Calu3 (cell line): Measurements from ENCODE around the gene ZNF536. TPM values are rescaled to one million over a fixed set of nuclear protein-coding genes. Genes with fewer than 3 reads are reported as not detected.

Source experiments
- BruUV-seq: library from RNA; stranded (reverse); fragments of 400-500 nt; replicated peaks from 2 replicates; lab custom pipeline; 2021; lab: Mats Ljungman, UMichigan
- CTCF ChIA-PET: fragments of 300-600 bp; sonication (Branson Sonifier 250); formaldehyde crosslinking; loops from one replicate; lab custom pipeline; 2022; ENCODE audit warnings: antibody characterized with exemption; lab: Charles Lee
- DNase-seq: peaks from one replicate; pipeline ENCODE4 v3.0.0; 2022
- H3K27ac Mint-ChIP-seq: one replicate; pipeline ENCODE4 v1.8.0; 2022; ENCODE audit warnings: mixed read lengths; ENCODE audit not compliant: unreplicated experiment
- H3K27me3 Mint-ChIP-seq: one replicate; pipeline ENCODE4 v1.8.0; 2022; ENCODE audit warnings: mixed read lengths; ENCODE audit not compliant: unreplicated experiment
- H3K36me3 Mint-ChIP-seq: one replicate; pipeline ENCODE4 v1.8.0; 2022; ENCODE audit warnings: mild to moderate bottlenecking, moderate library complexity, mixed read lengths; ENCODE audit not compliant: insufficient read depth, unreplicated experiment
- H3K4me1 Mint-ChIP-seq: one replicate; pipeline ENCODE4 v1.8.0; 2022; ENCODE audit warnings: mild to moderate bottlenecking, low read depth, mixed read lengths; ENCODE audit not compliant: unreplicated experiment
- H3K4me3 Mint-ChIP-seq: one replicate; pipeline ENCODE4 v1.8.0; 2022; ENCODE audit warnings: mild to moderate bottlenecking, low read depth, moderate library complexity, mixed read lengths; ENCODE audit not compliant: unreplicated experiment
- H3K9me3 Mint-ChIP-seq: one replicate; pipeline ENCODE4 v1.8.0; 2022; ENCODE audit warnings: low read depth, mixed read lengths; ENCODE audit not compliant: unreplicated experiment
- intact Hi-C: fragments of 100-400 bp; cut with micrococcal nuclease; formaldehyde crosslinking; loops from one replicate; pipeline ENCODE4 v1.10.0; 2022; ENCODE audit not compliant: unreplicated experiment
- total RNA-seq: library from RNA; stranded (reverse); gene quantifications from 2 replicates; pipeline ENCODE4 v1.2.3, GENCODE V29; 2022
- TF ChIP-seq, protein P1 (sequence below): fragments of 200-600 bp; IDR thresholded peaks from one replicate; pipeline ENCODE4 v1.8.0; 2022; ENCODE audit warnings: antibody characterized with exemption; ENCODE audit not compliant: unreplicated experiment

The ZNF536 gene
- total RNA-seq, 1 experiment from 2014 or later = not detected

DNA sequence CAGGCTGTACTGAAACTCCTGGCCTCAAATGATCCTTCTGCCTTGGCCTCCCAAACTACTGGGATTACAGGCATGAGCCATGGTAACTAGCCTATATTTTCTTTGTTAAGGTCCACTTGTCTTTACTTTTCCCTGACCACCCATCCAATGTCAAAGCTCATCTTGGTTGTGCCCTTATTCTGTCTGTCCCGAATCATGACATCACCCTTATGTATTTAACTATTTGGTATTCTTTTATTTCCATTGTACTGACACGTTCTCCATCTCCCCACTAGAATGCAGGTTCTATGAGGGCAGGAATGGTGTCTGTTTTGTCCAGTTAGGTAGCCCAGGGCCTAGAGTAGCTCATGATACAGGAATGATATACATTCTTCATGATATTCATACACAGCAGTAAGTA is 104.8 kb downstream of the ZNF536 start:
- no peak for DNase-seq
- no peaks in the 10 kb centered on the region for H3K36me3 Mint-ChIP-seq
- intact Hi-C loops = no loop called here
- H3K4me1 Mint-ChIP-seq = no peaks in the 10 kb centered on the region
- TF ChIP-seq, protein P1, sequence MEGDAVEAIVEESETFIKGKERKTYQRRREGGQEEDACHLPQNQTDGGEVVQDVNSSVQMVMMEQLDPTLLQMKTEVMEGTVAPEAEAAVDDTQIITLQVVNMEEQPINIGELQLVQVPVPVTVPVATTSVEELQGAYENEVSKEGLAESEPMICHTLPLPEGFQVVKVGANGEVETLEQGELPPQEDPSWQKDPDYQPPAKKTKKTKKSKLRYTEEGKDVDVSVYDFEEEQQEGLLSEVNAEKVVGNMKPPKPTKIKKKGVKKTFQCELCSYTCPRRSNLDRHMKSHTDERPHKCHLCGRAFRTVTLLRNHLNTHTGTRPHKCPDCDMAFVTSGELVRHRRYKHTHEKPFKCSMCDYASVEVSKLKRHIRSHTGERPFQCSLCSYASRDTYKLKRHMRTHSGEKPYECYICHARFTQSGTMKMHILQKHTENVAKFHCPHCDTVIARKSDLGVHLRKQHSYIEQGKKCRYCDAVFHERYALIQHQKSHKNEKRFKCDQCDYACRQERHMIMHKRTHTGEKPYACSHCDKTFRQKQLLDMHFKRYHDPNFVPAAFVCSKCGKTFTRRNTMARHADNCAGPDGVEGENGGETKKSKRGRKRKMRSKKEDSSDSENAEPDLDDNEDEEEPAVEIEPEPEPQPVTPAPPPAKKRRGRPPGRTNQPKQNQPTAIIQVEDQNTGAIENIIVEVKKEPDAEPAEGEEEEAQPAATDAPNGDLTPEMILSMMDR = no peak
- peaks cover 18% of the 10 kb centered on the region for H3K9me3 Mint-ChIP-seq
- H3K27ac Mint-ChIP-seq = no peak overlapping the region
- BruUV-seq = no TSS peak
- H3K27me3 Mint-ChIP-seq = no peaks in the 10 kb centered on the region
- H3K4me3 Mint-ChIP-seq = no peak overlapping the region
- CTCF ChIA-PET = no interaction called here

- H3K27me3 Mint-ChIP-seq = no peaks in the 10 kb centered on the region
- H3K36me3 Mint-ChIP-seq = no peaks in the 10 kb centered on the region
- H3K27ac Mint-ChIP-seq = no peak overlapping the region
- DNase-seq = no peak
- H3K4me3 Mint-ChIP-seq = no peak overlapping the region
- no peaks in the 10 kb centered on the region for H3K4me1 Mint-ChIP-seq
- CTCF ChIA-PET = no interaction called here
- no TSS peak for BruUV-seq
- peaks cover 25% of the 10 kb centered on the region for H3K9me3 Mint-ChIP-seq
- TF ChIP-seq, protein P1 = no peak
- intact Hi-C loops = no loop called here
Observed at GRCh38 chr19:30479231-30479630, 107.0 kb downstream of the ZNF536 start.

DNA sequence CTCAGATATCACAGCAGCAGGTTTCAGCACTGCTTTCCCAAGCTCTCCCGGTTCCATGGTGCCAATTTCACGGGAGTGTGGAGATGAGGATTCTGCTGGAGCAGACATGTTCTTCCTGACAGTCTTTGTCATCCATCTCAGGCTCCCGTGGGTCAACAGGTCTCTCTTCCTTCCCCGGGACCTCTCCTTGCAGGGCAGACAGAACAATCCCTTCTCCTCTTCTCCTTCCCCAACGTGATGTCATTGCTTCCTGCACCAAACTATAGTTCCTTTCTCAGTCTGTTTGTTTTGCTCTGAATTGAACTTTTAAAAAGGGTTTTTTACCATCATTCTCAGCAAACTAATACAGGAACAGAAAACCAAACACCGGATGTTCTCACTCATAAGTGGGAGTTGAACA is 107.9 kb downstream of the ZNF536 start:
- Mint-ChIP-seq H3K4me1 (no peaks in the 10 kb centered on the region), H3K9me3 (peaks cover 28% of the 10 kb centered on the region), H3K36me3 (no peaks in the 10 kb centered on the region), H3K27ac (no peak overlapping the region), H3K4me3 (no peak overlapping the region), H3K27me3 (no peaks in the 10 kb centered on the region)
- TF ChIP-seq, protein P1 = no peak
- no peak for DNase-seq
- CTCF ChIA-PET = no interaction called here
- intact Hi-C loops = no loop called here
- no TSS peak for BruUV-seq

- CTCF ChIA-PET = no interaction called here
- no peaks in the 10 kb centered on the region for H3K36me3 Mint-ChIP-seq
- no peaks in the 10 kb centered on the region for H3K27me3 Mint-ChIP-seq
- TF ChIP-seq, protein P1 = no peak
- DNase-seq = no peak
- intact Hi-C loops = no loop called here
- no TSS peak for BruUV-seq
- H3K9me3 Mint-ChIP-seq = peaks cover 26% of the 10 kb centered on the region
- H3K4me1 Mint-ChIP-seq = no peaks in the 10 kb centered on the region
- H3K27ac Mint-ChIP-seq = no peak overlapping the region
- H3K4me3 Mint-ChIP-seq = no peak overlapping the region
Observed at GRCh38 chr19:30481063-30481462, 108.9 kb downstream of the ZNF536 start.
